AG09319 (cell line): ENCODE results near the gene CNEP1R1.

ENCODE experiments used
- DNase-seq: peaks from one replicate; pipeline ENCODE4 v3.0.0-alpha.2; 2010; ENCODE audit warnings: low read depth; ENCODE audit errors: extremely low read depth
- TF ChIP-seq, protein P1 (sequence below): IDR thresholded peaks from 2 replicates; pipeline ENCODE4 v1.5.1; 2011; ENCODE audit warnings: low read depth, mild to moderate bottlenecking, inconsistent platforms, low read length, moderate library complexity

The CNEP1R1 gene

DNA sequence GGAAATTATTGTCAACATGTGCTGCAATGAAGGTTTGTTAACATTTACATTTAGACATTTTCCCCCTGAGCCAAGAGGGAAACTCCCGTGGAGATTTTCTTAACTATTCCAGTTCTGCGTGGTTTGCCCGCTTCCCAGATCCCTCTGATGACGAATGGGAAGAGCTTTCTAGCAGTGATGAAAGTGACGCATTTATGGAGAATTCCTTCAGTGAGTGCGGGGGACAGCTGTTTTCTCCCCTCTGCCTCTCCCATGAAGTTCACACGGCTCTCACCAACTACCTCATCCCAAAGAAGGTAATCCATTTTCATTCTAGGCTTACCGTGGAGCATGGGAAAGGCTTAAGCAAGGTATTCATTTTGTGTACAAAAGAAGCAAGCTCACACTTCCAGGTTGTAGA is 59.0 kb downstream of the CNEP1R1 start:
- DNase-seq, result no peak
- TF ChIP-seq, protein P1, sequence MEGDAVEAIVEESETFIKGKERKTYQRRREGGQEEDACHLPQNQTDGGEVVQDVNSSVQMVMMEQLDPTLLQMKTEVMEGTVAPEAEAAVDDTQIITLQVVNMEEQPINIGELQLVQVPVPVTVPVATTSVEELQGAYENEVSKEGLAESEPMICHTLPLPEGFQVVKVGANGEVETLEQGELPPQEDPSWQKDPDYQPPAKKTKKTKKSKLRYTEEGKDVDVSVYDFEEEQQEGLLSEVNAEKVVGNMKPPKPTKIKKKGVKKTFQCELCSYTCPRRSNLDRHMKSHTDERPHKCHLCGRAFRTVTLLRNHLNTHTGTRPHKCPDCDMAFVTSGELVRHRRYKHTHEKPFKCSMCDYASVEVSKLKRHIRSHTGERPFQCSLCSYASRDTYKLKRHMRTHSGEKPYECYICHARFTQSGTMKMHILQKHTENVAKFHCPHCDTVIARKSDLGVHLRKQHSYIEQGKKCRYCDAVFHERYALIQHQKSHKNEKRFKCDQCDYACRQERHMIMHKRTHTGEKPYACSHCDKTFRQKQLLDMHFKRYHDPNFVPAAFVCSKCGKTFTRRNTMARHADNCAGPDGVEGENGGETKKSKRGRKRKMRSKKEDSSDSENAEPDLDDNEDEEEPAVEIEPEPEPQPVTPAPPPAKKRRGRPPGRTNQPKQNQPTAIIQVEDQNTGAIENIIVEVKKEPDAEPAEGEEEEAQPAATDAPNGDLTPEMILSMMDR, result no peak

DNA sequence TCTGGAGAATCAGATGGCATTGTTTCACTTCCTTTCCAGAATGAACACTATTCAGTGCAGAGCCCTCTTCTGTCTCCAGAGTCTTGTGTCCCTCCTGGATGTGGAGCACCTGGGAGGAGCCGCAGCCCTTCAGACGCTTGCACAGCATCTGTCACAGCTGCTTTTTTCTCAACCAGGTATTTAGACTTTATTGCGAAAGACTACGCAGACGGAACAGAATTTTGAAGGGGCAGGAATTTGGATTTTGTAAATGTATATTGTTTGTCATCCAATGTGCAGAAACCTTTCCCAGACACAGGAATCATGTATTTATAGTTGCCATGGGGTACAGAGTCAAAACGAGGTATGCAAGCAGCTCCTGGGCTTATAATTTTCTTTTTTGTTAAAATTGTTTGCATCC is 61.2 kb downstream of the CNEP1R1 start:
- no peak for DNase-seq
- TF ChIP-seq, protein P1, result no peak
